Measurements from ENCODE around the gene SHB. TPM values are rescaled to one million over a fixed set of nuclear protein-coding genes. Genes with fewer than 3 reads are reported as not detected.

The SHB gene
- total RNA-seq, 2 donors from 2014 or later, result 41.7 to 57.9 TPM

- Histone ChIP-seq H3K4me3 (peak overlapping the region; percentile 31), H3K9me3 (no peaks in the 10 kb centered on the region), H3K36me3 (no peaks in the 10 kb centered on the region), H3K27ac (peak overlapping the region; percentile 70 to 76), H3K4me1 (ENCODE audit: control insufficient read depth in 1 of 2, low read depth in 2 of 2) (peaks cover 19 to 60% of the 10 kb centered on the region in 2 donors), H3K27me3 (replicated peaks; ENCODE audit: insufficient read depth) (no peaks in the 10 kb centered on the region)
- no peak for TF ChIP-seq CTCF (IDR thresholded peaks at IDR 0.05)
- ATAC-seq (ENCODE audit: insufficient number of reproducible peaks, low FRiP score, low read depth) (peak; percentile 80), DNase-seq (ENCODE audit: low spot score) (peak; percentile 60)
Observed at GRCh38 chr9:37963936-37964739, 104.9 kb downstream of the SHB start.

- ATAC-seq (ENCODE audit: insufficient number of reproducible peaks, low FRiP score, low read depth) (no peak), DNase-seq (ENCODE audit: low spot score) (no peak)
- Histone ChIP-seq H3K4me3 (no peak overlapping the region), H3K4me1 (ENCODE audit: control insufficient read depth in 1 of 2, low read depth in 2 of 2) (peaks cover 9 to 33% of the 10 kb centered on the region in 2 donors), H3K27ac (no peak overlapping the region), H3K9me3 (no peaks in the 10 kb centered on the region), H3K36me3 (no peaks in the 10 kb centered on the region), H3K27me3 (replicated peaks; ENCODE audit: insufficient read depth) (no peaks in the 10 kb centered on the region)
- TF ChIP-seq CTCF (IDR thresholded peaks at IDR 0.05), result no peak
Observed at GRCh38 chr9:37961351-37961750, 107.7 kb downstream of the SHB start.

GRCh38 chr9:37960631-37961030 is 108.4 kb downstream of the SHB start:
- TF ChIP-seq CTCF (IDR thresholded peaks at IDR 0.05), result no peak

GRCh38 chr9:37959976-37960375 is 109.1 kb downstream of the SHB start:
- Histone ChIP-seq H3K4me3 (no peak overlapping the region), H3K4me1 (ENCODE audit: control insufficient read depth in 1 of 2, low read depth in 2 of 2) (peaks cover 5 to 29% of the 10 kb centered on the region in 2 donors), H3K36me3 (no peaks in the 10 kb centered on the region), H3K27ac (no peak overlapping the region), H3K9me3 (no peaks in the 10 kb centered on the region), H3K27me3 (replicated peaks; ENCODE audit: insufficient read depth) (no peaks in the 10 kb centered on the region)
- ATAC-seq (ENCODE audit: insufficient number of reproducible peaks, low FRiP score, low read depth) (no peak), DNase-seq (ENCODE audit: low spot score) (no peak)
- no peak for TF ChIP-seq CTCF (IDR thresholded peaks at IDR 0.05)

More at GRCh38 chr9:37960631-37961030, 108.4 kb downstream of the SHB start:
- Histone ChIP-seq H3K4me3 (no peak overlapping the region), H3K4me1 (ENCODE audit: control insufficient read depth in 1 of 2, low read depth in 2 of 2) (peaks cover 9 to 34% of the 10 kb centered on the region in 2 donors), H3K27me3 (replicated peaks; ENCODE audit: insufficient read depth) (no peaks in the 10 kb centered on the region), H3K9me3 (no peaks in the 10 kb centered on the region), H3K27ac (no peak overlapping the region), H3K36me3 (no peaks in the 10 kb centered on the region)
- ATAC-seq (ENCODE audit: insufficient number of reproducible peaks, low FRiP score, low read depth), result no peak
- no peak for DNase-seq (ENCODE audit: low spot score)

- DNase-seq (ENCODE audit: low spot score) (no peak), ATAC-seq (ENCODE audit: insufficient number of reproducible peaks, low FRiP score, low read depth) (no peak)
- Histone ChIP-seq H3K27ac (no peak overlapping the region), H3K36me3 (no peaks in the 10 kb centered on the region), H3K9me3 (no peaks in the 10 kb centered on the region), H3K4me1 (ENCODE audit: control insufficient read depth in 1 of 2, low read depth in 2 of 2) (peaks cover 9 to 31% of the 10 kb centered on the region in 2 donors), H3K4me3 (no peak overlapping the region), H3K27me3 (replicated peaks; ENCODE audit: insufficient read depth) (no peaks in the 10 kb centered on the region)
- no peak for TF ChIP-seq CTCF (IDR thresholded peaks at IDR 0.05)
Observed at GRCh38 chr9:37958154-37958553, 110.9 kb downstream of the SHB start.

Data from thoracic aorta (tissue), 2 donors.